ENCODE measurements around the gene SLC14A1.

The SLC14A1 gene

DNA sequence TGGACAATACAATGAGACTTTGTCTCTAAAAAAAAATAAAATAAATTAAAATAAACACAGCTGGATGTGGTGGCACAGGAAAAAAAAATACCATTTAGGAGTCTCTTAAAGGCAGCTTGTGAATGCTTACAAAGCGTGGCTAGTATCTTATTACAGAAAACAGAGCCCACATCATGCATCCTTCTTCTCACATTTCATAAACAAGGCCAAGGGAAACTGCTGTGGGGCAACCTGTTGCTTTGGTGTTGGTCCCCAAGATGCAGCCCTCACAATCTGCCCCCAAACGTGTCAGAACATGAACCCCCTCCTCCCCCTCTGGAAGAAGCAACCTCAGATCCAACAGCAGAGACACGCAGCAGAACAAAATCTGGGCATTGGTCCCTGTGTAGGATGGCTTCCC, 2.6 kb downstream of the SLC14A1 start:
- no peak for DNase-seq (ENCODE audit: low spot score)
- Histone ChIP-seq H3K9me3 (ENCODE audit: severe bottlenecking) (no peaks in the 10 kb centered on the region), H3K36me3 (ENCODE audit: low read depth) (no peaks in the 10 kb centered on the region), H3K27me3 (ENCODE audit: insufficient read depth, poor library complexity, severe bottlenecking) (no peaks in the 10 kb centered on the region), H3K4me1 (ENCODE audit: insufficient read depth, poor library complexity, severe bottlenecking) (no peaks in the 10 kb centered on the region), H3K4me3 (ENCODE audit: severe bottlenecking) (no peak overlapping the region), H3K27ac (ENCODE audit: poor library complexity, severe bottlenecking) (no peak overlapping the region)
- no peak for TF ChIP-seq CTCF (IDR thresholded peaks at IDR 0.05; ENCODE audit: poor library complexity, severe bottlenecking)
- ATAC-seq (ENCODE audit: low read depth): no peak

DNA sequence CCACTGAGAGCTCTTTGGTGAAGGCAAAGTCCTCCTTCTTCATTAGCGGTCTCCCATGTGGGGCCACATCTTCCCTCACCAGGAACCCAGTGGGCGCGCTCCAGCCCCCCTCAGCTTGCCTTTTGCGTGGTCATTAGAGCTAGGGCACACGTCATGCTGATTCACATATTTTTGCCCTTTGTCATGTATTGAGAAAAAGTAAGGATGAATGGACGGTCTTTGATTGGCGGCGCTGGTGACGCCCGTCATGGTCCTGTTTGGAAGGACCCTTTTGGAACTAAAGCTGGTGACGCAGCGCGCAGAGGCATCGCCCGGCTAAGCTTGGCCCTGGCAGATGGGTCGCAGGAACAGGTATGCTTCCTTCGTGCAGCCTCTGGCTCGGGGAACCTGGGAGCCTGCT, 3.1 kb downstream of the SLC14A1 start:
- H3K36me3 ChIP-seq (ENCODE audit: low read depth): no peaks in the 10 kb centered on the region
- no peak for DNase-seq (ENCODE audit: low spot score)
- H3K4me3 ChIP-seq (ENCODE audit: severe bottlenecking): no peak overlapping the region
- H3K27me3 ChIP-seq (ENCODE audit: insufficient read depth, poor library complexity, severe bottlenecking): no peaks in the 10 kb centered on the region
- ATAC-seq (ENCODE audit: low read depth): no peak
- TF ChIP-seq CTCF (IDR thresholded peaks at IDR 0.05; ENCODE audit: poor library complexity, severe bottlenecking): no peak
- no peak overlapping the region for H3K27ac ChIP-seq (ENCODE audit: poor library complexity, severe bottlenecking)
- H3K9me3 ChIP-seq (ENCODE audit: severe bottlenecking): no peaks in the 10 kb centered on the region
- no peaks in the 10 kb centered on the region for H3K4me1 ChIP-seq (ENCODE audit: insufficient read depth, poor library complexity, severe bottlenecking)

- H3K9me3 ChIP-seq (ENCODE audit: severe bottlenecking): no peaks in the 10 kb centered on the region
- no peaks in the 10 kb centered on the region for H3K36me3 ChIP-seq (ENCODE audit: low read depth)
- no peaks in the 10 kb centered on the region for H3K4me1 ChIP-seq (ENCODE audit: insufficient read depth, poor library complexity, severe bottlenecking)
- no peak overlapping the region for H3K27ac ChIP-seq (ENCODE audit: poor library complexity, severe bottlenecking)
- TF ChIP-seq CTCF (IDR thresholded peaks at IDR 0.05; ENCODE audit: poor library complexity, severe bottlenecking): no peak
- no peaks in the 10 kb centered on the region for H3K27me3 ChIP-seq (ENCODE audit: insufficient read depth, poor library complexity, severe bottlenecking)
- ATAC-seq (ENCODE audit: low read depth) (no peak), DNase-seq (ENCODE audit: low spot score) (no peak)
- no peak overlapping the region for H3K4me3 ChIP-seq (ENCODE audit: severe bottlenecking)
Observed at GRCh38 chr18:45728336-45729010, 4.5 kb downstream of the SLC14A1 start.

DNA sequence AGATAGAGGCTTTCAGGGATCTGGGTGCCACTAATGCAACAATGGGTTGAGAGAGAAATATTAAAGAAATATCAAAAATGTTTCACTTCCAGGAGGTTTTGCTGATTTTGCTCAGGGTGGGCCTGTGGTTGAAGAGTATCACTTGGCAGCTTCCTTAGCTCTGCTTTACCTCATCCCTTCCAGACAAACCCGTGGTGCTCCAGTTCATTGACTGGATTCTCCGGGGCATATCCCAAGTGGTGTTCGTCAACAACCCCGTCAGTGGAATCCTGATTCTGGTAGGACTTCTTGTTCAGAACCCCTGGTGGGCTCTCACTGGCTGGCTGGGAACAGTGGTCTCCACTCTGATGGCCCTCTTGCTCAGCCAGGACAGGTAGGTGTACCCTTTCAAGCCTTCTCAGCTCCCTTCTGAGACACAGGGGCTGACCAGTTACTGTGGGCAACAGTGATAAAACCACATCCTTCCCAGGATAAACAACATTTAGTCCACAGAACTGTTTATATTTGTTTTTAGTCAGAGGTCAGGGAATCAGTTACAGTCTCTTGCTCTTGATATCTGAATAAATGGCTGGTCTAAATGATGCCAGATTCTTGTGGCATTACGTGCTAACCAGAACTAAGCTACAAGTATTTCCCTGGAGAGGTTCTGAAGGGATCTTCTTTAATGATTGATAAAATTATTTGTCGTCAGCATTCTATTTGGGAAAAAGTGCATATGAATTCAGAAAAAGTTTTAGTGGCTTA, 7.0 kb downstream of the SLC14A1 start:
- no peak for DNase-seq (ENCODE audit: low spot score)
- no peak overlapping the region for H3K4me3 ChIP-seq (ENCODE audit: severe bottlenecking)
- ATAC-seq (ENCODE audit: low read depth): no peak
- no peak overlapping the region for H3K27ac ChIP-seq (ENCODE audit: poor library complexity, severe bottlenecking)
- no peaks in the 10 kb centered on the region for H3K36me3 ChIP-seq (ENCODE audit: low read depth)
- no peak for TF ChIP-seq CTCF (IDR thresholded peaks at IDR 0.05; ENCODE audit: poor library complexity, severe bottlenecking)
- no peaks in the 10 kb centered on the region for H3K4me1 ChIP-seq (ENCODE audit: insufficient read depth, poor library complexity, severe bottlenecking)
- no peaks in the 10 kb centered on the region for H3K27me3 ChIP-seq (ENCODE audit: insufficient read depth, poor library complexity, severe bottlenecking)
- H3K9me3 ChIP-seq (ENCODE audit: severe bottlenecking): no peaks in the 10 kb centered on the region

DNA sequence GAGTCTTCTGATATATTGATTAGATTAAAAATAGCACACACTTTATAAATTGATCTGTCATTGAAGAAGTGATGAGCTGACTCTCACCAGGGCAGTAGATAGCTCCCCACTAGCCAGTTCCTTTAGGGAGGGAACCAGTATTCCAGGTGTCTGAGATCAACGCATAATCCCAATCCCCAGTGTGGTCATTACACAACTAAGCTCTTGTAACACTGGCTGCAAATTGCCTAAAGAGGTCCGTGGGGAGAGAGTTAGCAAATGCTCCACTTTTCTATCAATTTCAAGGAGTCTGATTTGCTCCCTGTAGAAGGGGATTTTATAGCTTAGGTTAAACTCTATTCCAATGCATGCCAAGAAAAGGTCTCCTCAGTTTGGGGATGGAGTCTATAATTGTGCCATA, 7.7 kb downstream of the SLC14A1 start:
- Histone ChIP-seq H3K9me3 (ENCODE audit: severe bottlenecking) (no peaks in the 10 kb centered on the region), H3K4me1 (ENCODE audit: insufficient read depth, poor library complexity, severe bottlenecking) (no peaks in the 10 kb centered on the region), H3K36me3 (ENCODE audit: low read depth) (no peaks in the 10 kb centered on the region), H3K27ac (ENCODE audit: poor library complexity, severe bottlenecking) (no peak overlapping the region), H3K4me3 (ENCODE audit: severe bottlenecking) (no peak overlapping the region), H3K27me3 (ENCODE audit: insufficient read depth, poor library complexity, severe bottlenecking) (no peaks in the 10 kb centered on the region)
- no peak for DNase-seq (ENCODE audit: low spot score)
- no peak for TF ChIP-seq CTCF (IDR thresholded peaks at IDR 0.05; ENCODE audit: poor library complexity, severe bottlenecking)
- no peak for ATAC-seq (ENCODE audit: low read depth)

Data from RWPE2 (cell line).